ENCODE data around the gene SEMA3G. TPM values are rescaled to one million over a fixed set of nuclear protein-coding genes. Genes with fewer than 3 reads are reported as not detected.

Gene SEMA3G
- polyA plus RNA-seq, 2 of the 4 experiments (the other 2 are of a cell fraction), result 0.08 to 0.13 TPM

GRCh38 chr3:52447512-52448355 lies 2.8 kb upstream of the SEMA3G start:
- POLR2A ChIA-PET, result no interaction called here
- ATAC-seq, result no peak

DNA sequence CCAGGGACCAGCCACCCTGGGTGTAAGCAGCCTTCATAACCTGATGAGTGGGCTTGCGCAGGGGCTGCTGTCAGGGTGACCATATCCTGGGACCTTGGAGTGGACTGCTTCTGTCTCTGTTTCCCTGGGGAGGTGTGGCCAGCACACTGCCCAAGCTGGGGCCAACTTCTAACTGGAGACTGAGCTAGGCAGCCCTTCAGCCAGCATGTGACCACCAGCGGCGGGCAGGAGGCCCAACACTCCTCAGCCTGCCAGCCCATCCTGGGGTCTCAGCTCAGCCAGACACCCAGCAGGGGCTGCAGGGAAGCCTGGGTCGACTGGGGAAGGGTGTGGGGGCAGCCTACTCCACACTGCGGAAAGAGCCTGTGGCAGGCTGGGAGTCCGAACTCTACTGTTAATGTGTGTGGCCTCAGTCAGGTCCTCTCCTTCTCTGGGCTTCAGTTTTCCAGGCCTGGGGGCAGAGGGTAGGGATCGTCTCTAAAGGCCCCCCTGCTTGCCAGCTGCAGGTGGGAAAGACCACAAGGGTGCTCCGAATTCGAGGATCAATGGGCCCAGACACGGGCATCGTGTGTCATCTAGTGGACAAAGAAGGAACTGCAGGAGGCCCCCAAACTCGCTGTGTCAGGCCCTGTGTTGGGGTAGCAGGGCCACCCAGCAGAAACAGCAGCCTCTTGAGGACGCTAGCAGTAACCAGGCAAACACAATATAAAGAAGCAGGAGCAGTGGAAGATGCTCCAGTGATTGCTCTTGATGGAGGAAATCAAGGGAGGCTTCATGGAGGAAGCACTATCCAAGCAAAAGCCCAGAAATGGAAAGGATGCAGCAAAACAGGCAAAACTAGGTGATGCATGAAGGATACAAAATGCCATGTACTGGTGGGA lies 2.0 kb upstream of the SEMA3G start:
- H3K27ac ChIP-seq, result no peak overlapping the region
- ChIA-PET POLR2A (no interaction called here), CTCF (interaction anchor here (0.7 to 14.4 kb wide), 28 partner anchors 10 to 446 kb away, joined by 3 to 351 read pairs (median 3); partner anchors contain the start of genes NISCH and TWF2)
- no peak overlapping the region for H3K4me2 ChIP-seq
- ATAC-seq (peak; percentile 40 to 73; a peak in 5 of 6 replicates), DNase-seq (ENCODE audit: low read depth in 1 of 2, low spot score in 1 of 2) (peak in 1 of 2 experiments; percentile 63), FAIRE-seq (no peak)
- WGBS (ENCODE audit: missing lambda C conversion rate), result 0% methylated on average over 7 of the region's 13 CpGs
- H3K9me3 ChIP-seq, result no peaks in the 10 kb centered on the region
- TF ChIP-seq SMC3 (IDR thresholded peaks at IDR 0.05) (peak; percentile 69), HOXB13 (CRISPR knock-in tag; IDR thresholded peaks at IDR 0.05; ENCODE audit: low read depth) (no peak), ZFP36 (IDR thresholded peaks at IDR 0.05; ENCODE audit: borderline replicate concordance, partially characterized antibody) (peak; percentile 84), RNF2 (IDR thresholded peaks at IDR 0.05; ENCODE audit: borderline replicate concordance, low read depth) (no peak), ZNF302 (CRISPR knock-in tag; IDR thresholded peaks at IDR 0.05) (no peak), ESRRA (IDR thresholded peaks at IDR 0.05; ENCODE audit: borderline replicate concordance, low read length) (no peak), EHF (CRISPR knock-in tag; IDR thresholded peaks at IDR 0.05) (no peak), PBX3 (IDR thresholded peaks at IDR 0.05) (no peak), MAFK (IDR thresholded peaks at IDR 0.05; ENCODE audit: partially characterized antibody) (peak; percentile 45), POLR2AphosphoS2 (conservative IDR thresholded peaks at IDR 0.05; ENCODE audit: low read length) (no peak), ZSCAN20 (CRISPR knock-in tag; IDR thresholded peaks at IDR 0.05) (no peak), RAD21 (conservative IDR thresholded peaks at IDR 0.05 in 1 of 2, IDR thresholded peaks at IDR 0.05 in 1 of 2) (peak; percentile 86 to 90)
- TF ChIP-seq, protein P1, sequence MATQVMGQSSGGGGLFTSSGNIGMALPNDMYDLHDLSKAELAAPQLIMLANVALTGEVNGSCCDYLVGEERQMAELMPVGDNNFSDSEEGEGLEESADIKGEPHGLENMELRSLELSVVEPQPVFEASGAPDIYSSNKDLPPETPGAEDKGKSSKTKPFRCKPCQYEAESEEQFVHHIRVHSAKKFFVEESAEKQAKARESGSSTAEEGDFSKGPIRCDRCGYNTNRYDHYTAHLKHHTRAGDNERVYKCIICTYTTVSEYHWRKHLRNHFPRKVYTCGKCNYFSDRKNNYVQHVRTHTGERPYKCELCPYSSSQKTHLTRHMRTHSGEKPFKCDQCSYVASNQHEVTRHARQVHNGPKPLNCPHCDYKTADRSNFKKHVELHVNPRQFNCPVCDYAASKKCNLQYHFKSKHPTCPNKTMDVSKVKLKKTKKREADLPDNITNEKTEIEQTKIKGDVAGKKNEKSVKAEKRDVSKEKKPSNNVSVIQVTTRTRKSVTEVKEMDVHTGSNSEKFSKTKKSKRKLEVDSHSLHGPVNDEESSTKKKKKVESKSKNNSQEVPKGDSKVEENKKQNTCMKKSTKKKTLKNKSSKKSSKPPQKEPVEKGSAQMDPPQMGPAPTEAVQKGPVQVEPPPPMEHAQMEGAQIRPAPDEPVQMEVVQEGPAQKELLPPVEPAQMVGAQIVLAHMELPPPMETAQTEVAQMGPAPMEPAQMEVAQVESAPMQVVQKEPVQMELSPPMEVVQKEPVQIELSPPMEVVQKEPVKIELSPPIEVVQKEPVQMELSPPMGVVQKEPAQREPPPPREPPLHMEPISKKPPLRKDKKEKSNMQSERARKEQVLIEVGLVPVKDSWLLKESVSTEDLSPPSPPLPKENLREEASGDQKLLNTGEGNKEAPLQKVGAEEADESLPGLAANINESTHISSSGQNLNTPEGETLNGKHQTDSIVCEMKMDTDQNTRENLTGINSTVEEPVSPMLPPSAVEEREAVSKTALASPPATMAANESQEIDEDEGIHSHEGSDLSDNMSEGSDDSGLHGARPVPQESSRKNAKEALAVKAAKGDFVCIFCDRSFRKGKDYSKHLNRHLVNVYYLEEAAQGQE (IDR thresholded peaks at IDR 0.05), result no peak
- TF ChIP-seq, protein P2, sequence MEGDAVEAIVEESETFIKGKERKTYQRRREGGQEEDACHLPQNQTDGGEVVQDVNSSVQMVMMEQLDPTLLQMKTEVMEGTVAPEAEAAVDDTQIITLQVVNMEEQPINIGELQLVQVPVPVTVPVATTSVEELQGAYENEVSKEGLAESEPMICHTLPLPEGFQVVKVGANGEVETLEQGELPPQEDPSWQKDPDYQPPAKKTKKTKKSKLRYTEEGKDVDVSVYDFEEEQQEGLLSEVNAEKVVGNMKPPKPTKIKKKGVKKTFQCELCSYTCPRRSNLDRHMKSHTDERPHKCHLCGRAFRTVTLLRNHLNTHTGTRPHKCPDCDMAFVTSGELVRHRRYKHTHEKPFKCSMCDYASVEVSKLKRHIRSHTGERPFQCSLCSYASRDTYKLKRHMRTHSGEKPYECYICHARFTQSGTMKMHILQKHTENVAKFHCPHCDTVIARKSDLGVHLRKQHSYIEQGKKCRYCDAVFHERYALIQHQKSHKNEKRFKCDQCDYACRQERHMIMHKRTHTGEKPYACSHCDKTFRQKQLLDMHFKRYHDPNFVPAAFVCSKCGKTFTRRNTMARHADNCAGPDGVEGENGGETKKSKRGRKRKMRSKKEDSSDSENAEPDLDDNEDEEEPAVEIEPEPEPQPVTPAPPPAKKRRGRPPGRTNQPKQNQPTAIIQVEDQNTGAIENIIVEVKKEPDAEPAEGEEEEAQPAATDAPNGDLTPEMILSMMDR (IDR thresholded peaks at IDR 0.05), result peak; percentile 77
- H3K4me1 ChIP-seq, result peaks cover 14% of the 10 kb centered on the region
- no peak overlapping the region for H3K4me3 ChIP-seq

More at GRCh38 chr3:52447512-52448355, 2.8 kb upstream of the SEMA3G start:
- H3K4me1 ChIP-seq, result peaks cover 14% of the 10 kb centered on the region
- CTCF ChIA-PET, result interaction anchor here (0.6 to 14.4 kb wide), 18 partner anchors 9 to 476 kb away, joined by 3 to 351 read pairs (median 4); partner anchors contain the start of gene NISCH
- FAIRE-seq (no peak), DNase-seq (ENCODE audit: low read depth in 1 of 2, low spot score in 1 of 2) (no peak)
- H3K4me3 ChIP-seq, result no peak overlapping the region
- H3K4me2 ChIP-seq, result no peak overlapping the region
- H3K9me3 ChIP-seq, result no peaks in the 10 kb centered on the region
- 0 out of 6 replicates have a peak overlapping the region, but pooled peaks of 1 of the 2 experiments have one; percentile 22 for H3K27ac ChIP-seq
- no peak for TF ChIP-seq FOXS1 (CRISPR knock-in tag; IDR thresholded peaks at IDR 0.05)
- TF ChIP-seq, protein P2 (IDR thresholded peaks at IDR 0.05), result no peak
- no peak for TF ChIP-seq PBX3 (IDR thresholded peaks at IDR 0.05)
- no peak for TF ChIP-seq HOXA7 (CRISPR knock-in tag; IDR thresholded peaks at IDR 0.05)
- WGBS (ENCODE audit: missing lambda C conversion rate), result 85% methylated on average over 9 of the region's 12 CpGs
